GM12872 (cell line): ENCODE measurements around the gene KCNK17.

Source experiments
- CTCF ChIP-seq: IDR thresholded peaks from 3 replicates; pipeline ENCODE4 v1.5.1; 2011; ENCODE audit warnings: low read depth, mild to moderate bottlenecking, low read length, moderate library complexity; ENCODE audit not compliant: insufficient read depth

Gene KCNK17

DNA sequence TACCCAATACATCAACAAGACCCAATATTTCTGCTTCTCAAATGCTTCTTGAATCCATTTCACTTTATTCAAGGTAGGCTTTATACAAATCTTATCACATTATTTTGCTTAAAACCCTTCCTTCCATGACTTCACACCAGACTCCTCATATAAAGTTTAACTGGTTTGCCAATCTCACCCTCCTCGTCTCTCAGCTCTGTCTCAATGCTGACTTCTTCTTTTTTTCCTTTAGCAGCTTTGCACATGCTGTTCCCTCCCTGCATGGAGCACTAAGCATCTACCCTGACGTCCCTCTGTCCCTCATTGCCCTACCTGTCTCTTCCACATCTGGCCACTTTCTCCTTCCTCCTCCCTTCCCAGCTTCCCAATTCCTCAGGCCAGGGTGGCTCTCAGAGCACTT, 31.4 kb downstream of the KCNK17 start:
- TF ChIP-seq CTCF: no peak

GRCh38 chr6:39281312-39281980, 32.8 kb downstream of the KCNK17 start:
- TF ChIP-seq CTCF: no peak

- no peak for TF ChIP-seq CTCF
Observed at GRCh38 chr6:39280247-39280731, 33.9 kb downstream of the KCNK17 start.

DNA sequence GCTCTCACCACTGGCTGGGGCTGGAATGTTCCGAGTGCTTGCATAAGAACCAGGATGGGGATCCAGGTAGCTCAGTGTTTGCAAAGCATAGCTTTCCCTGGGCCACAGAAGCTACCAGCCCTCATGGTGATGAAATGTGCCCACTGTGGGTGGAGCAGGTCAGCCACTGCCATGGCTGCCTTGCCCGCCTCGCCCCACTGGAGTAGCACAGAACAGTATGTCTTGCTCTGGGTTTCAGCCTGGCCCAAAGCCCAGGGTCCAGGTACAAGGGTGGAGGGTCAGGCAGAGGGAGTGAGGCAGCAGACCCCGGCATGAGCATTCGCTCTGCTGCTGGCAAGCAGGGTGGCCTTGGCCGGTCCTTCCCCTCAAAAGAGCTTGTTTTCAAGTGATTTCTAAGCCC, 34.7 kb downstream of the KCNK17 start:
- no peak for TF ChIP-seq CTCF

DNA sequence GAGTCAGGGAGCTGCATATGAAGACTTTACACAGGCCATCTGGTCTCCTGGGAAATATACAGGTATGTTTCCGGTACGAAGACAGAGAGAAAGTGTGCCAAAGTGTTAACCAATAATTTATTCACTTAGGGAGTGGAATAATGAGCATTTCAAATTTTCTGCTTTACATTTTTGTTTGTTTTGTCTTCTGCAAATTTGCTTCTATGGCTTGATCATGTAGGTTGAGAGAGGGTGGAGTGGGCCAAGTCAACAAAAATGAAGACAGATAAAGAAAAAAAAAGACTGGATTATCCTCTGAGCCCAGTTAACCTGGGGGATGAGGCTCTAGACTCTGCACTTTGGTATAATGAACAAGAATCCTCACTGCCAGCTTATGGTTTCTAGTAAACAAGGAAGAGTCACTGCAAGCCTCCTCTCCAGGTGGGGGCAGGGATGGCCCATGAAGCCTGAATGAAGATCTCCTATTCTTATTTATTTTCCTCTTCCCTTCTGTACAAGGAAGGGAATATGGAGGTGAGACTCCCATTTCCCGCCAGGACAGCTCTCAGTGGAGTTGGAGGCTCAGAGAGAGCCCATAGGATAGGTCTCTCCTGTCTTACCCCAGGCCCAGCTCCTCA, 37.7 kb downstream of the KCNK17 start:
- TF ChIP-seq CTCF: no peak

- TF ChIP-seq CTCF: no peak
Observed at GRCh38 chr6:39274903-39275302, 39.3 kb downstream of the KCNK17 start.

- no peak for TF ChIP-seq CTCF
Observed at GRCh38 chr6:39274471-39274870, 39.7 kb downstream of the KCNK17 start.
